MCF 10A (cell line): ENCODE measurements around the gene PROM2. TPM values are rescaled to one million over a fixed set of nuclear protein-coding genes. Genes with fewer than 3 reads are reported as not detected.
"Not testable (repeated sequence)": the region's sequence is repeated elsewhere in the genome, so short reads cannot be mapped to it uniquely, and the experiment has no call there.

Experiments used
- BruUV-seq: library from RNA; stranded (reverse); fragments of 400-500 nt; replicated peaks from 2 replicates; lab custom pipeline; 2021; lab: Mats Ljungman, UMichigan
- CTCF ChIA-PET: fragments of 300-600 bp; sonication (Branson Sonifier 250); formaldehyde crosslinking; extraction: SDS; loops from one replicate; lab custom pipeline; 2021; ENCODE audit warnings: antibody characterized with exemption, inconsistent platforms; lab: Yijun Ruan, JAX
- POLR2A ChIA-PET: fragments of 300-600, 350-650 bp; sonication (Branson Sonifier 250); formaldehyde crosslinking; extraction: SDS; loops from one replicate; lab custom pipeline; 2020; ENCODE audit warnings: antibody characterized with exemption, inconsistent platforms; lab: Yijun Ruan, JAX
- DNase-seq: peaks from one replicate; pipeline ENCODE4 v3.0.0-alpha.2; 2018; ENCODE audit not compliant: unreplicated experiment
- H3K27ac Mint-ChIP-seq: one replicate; pipeline ENCODE4 v1.8.0; 2022; ENCODE audit warnings: mild to moderate bottlenecking, low read depth, mixed read lengths; ENCODE audit not compliant: unreplicated experiment
- H3K27me3 Mint-ChIP-seq: one replicate; pipeline ENCODE4 v1.8.0; 2022; ENCODE audit warnings: mixed read lengths; ENCODE audit not compliant: insufficient read depth, unreplicated experiment
- H3K36me3 Mint-ChIP-seq: one replicate; pipeline ENCODE4 v1.8.0; 2022; ENCODE audit warnings: mild to moderate bottlenecking, moderate library complexity, mixed read lengths; ENCODE audit not compliant: insufficient read depth, unreplicated experiment
- H3K4me1 Mint-ChIP-seq: one replicate; pipeline ENCODE4 v1.8.0; 2022; ENCODE audit warnings: mixed read lengths; ENCODE audit not compliant: insufficient read depth, unreplicated experiment
- H3K4me3 Mint-ChIP-seq: one replicate; pipeline ENCODE4 v1.8.0; 2022; ENCODE audit warnings: mild to moderate bottlenecking, moderate library complexity, mixed read lengths; ENCODE audit not compliant: unreplicated experiment
- H3K9me3 Mint-ChIP-seq: one replicate; pipeline ENCODE4 v1.8.0; 2022; ENCODE audit warnings: mixed read lengths; ENCODE audit not compliant: unreplicated experiment
- intact Hi-C: fragments of 100-400 bp; cut with micrococcal nuclease; formaldehyde crosslinking; loops from 2 replicates; pipeline ENCODE4 v1.14.1; 2022
- total RNA-seq: library from RNA; stranded (reverse); gene quantifications from 2 replicates; pipeline ENCODE4 v1.2.3, GENCODE V29; 2022
- TF ChIP-seq, protein P1 (sequence below): fragments of 200-600 bp; IDR thresholded peaks from one replicate; pipeline ENCODE4 v1.8.0; 2022; ENCODE audit warnings: antibody characterized with exemption, mild to moderate bottlenecking; ENCODE audit not compliant: unreplicated experiment

The PROM2 gene
- total RNA-seq, 1 experiment from 2014 or later: 2.6 TPM

DNA sequence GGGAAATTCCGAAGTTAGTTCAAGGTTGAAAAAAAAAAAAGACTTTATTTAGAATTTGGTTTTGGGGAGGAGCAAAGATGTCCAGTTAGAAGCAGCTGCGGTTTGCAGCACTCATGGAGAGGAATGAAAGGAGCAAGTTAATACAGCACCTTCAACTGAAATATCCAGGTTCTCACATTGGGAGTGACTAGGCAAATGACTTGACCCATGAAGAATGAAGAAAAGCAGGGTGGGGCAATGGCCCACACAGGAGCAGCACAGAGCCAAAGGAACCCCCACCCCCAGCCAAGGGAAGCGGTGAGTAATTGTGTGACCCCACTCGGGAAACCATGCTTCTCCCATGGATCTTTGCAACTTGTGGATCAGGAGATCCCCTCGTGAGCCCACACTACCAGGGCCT lies 34.2 kb upstream of the PROM2 start:
- POLR2A ChIA-PET: interaction anchor here (1.4 kb wide), 1 partner anchor 10 kb away, joined by 4 read pairs; no protein-coding TSS in a partner anchor
- Mint-ChIP-seq H3K9me3 (peaks cover 8% of the 10 kb centered on the region), H3K4me1 (peaks cover 7% of the 10 kb centered on the region), H3K4me3 (peak overlapping the region; percentile 12), H3K27me3 (no peaks in the 10 kb centered on the region), H3K36me3 (no peaks in the 10 kb centered on the region), H3K27ac (peak overlapping the region; percentile 86)
- CTCF ChIA-PET: interaction anchor here (0.5 to 13.3 kb wide), 5 partner anchors 8 to 71 kb away, joined by 3 to 323 read pairs (median 13); no protein-coding TSS in a partner anchor
- peak; percentile 23 for DNase-seq
- intact Hi-C loops: no loop called here
- no TSS peak for BruUV-seq
- TF ChIP-seq, protein P1, sequence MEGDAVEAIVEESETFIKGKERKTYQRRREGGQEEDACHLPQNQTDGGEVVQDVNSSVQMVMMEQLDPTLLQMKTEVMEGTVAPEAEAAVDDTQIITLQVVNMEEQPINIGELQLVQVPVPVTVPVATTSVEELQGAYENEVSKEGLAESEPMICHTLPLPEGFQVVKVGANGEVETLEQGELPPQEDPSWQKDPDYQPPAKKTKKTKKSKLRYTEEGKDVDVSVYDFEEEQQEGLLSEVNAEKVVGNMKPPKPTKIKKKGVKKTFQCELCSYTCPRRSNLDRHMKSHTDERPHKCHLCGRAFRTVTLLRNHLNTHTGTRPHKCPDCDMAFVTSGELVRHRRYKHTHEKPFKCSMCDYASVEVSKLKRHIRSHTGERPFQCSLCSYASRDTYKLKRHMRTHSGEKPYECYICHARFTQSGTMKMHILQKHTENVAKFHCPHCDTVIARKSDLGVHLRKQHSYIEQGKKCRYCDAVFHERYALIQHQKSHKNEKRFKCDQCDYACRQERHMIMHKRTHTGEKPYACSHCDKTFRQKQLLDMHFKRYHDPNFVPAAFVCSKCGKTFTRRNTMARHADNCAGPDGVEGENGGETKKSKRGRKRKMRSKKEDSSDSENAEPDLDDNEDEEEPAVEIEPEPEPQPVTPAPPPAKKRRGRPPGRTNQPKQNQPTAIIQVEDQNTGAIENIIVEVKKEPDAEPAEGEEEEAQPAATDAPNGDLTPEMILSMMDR: no peak

DNA sequence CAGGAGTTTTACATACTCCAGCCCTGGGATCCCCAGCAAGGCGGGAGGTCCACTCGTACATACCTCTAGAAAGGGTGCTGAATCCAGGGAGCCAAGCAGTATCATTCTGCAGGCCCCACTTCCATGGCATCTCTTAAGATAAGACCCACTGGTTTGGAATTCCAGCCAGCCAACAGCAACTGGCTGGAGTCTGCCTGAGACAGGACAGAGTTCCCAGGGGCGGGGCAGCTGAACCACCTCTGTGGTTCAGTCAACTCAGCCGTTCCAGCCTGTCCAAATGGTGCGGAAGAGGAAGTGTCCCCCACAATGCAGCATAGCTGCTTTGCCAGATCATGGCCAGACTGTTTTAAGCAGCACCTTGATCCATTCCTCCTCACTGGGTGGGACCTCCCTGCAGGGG lies 33.7 kb upstream of the PROM2 start:
- H3K27ac Mint-ChIP-seq: peak overlapping the region; percentile 86
- CTCF ChIA-PET: interaction anchor here (0.5 to 13.3 kb wide), 3 partner anchors 8 to 70 kb away, joined by 3 to 323 read pairs (median 44); no protein-coding TSS in a partner anchor
- H3K36me3 Mint-ChIP-seq: no peaks in the 10 kb centered on the region
- DNase-seq: no peak
- H3K4me1 Mint-ChIP-seq: peaks cover 6% of the 10 kb centered on the region
- no peaks in the 10 kb centered on the region for H3K27me3 Mint-ChIP-seq
- intact Hi-C loops: no loop called here
- H3K4me3 Mint-ChIP-seq: no peak overlapping the region
- H3K9me3 Mint-ChIP-seq: peaks cover 8% of the 10 kb centered on the region
- TF ChIP-seq, protein P1: no peak
- no TSS peak for BruUV-seq
- POLR2A ChIA-PET: interaction anchor here (1.4 kb wide), 1 partner anchor 9 kb away, joined by 4 read pairs; no protein-coding TSS in a partner anchor

DNA sequence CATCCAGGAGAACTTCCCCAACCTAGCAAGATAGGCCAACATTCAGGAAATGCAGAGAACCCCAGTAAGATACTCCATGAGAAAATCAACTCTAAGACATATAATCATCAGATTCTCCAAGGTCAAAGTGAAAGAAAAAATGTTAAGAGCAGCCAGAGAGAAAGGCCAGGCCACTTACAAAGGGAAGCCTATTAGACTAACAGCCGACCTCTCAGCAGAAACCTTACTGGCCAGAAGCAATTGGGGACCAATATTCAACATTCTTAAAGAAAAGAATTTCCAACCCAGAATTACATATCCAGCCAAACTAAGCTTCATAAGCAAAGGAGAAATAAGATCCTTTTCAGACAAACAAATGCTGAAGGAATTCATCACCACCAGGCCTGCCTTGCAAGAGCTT lies 32.2 kb upstream of the PROM2 start:
- H3K36me3 Mint-ChIP-seq, H3K4me3 Mint-ChIP-seq, H3K4me1 Mint-ChIP-seq, DNase-seq, intact Hi-C loops, H3K27ac Mint-ChIP-seq, H3K27me3 Mint-ChIP-seq, BruUV-seq, H3K9me3 Mint-ChIP-seq: not testable (repeated sequence)
- POLR2A ChIA-PET: interaction anchor here (1.1 kb wide), 1 partner anchor 74 kb away, joined by 3 read pairs; no protein-coding TSS in a partner anchor
- CTCF ChIA-PET: interaction anchor here (0.8 to 13.3 kb wide), 4 partner anchors 10 to 85 kb away, joined by 3 to 323 read pairs (median 24); no protein-coding TSS in a partner anchor

DNA sequence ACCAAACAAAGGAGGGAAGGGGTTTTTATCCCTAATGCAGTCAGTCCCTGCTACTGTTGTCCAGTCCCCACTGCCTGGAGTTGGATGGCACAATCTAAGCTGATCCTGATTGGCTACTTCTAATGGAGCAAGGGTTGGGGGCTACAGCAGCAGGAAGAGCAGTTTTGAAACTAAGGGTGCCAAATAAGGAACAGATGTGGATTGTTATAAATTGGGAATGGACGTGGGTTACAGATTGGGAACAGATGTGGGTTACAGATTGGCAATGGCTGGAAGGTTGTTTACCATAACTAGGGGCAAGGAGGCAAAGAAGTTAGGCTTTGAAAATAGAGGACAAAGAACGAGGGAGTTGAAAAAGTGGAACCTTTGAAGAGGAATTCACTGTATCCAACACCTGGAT lies 16.0 kb upstream of the PROM2 start:
- H3K27ac Mint-ChIP-seq: peak overlapping the region; percentile 53
- H3K4me3 Mint-ChIP-seq: no peak overlapping the region
- H3K27me3 Mint-ChIP-seq: no peaks in the 10 kb centered on the region
- no TSS peak for BruUV-seq
- H3K4me1 Mint-ChIP-seq: peaks cover 27% of the 10 kb centered on the region
- peaks cover 16% of the 10 kb centered on the region for H3K36me3 Mint-ChIP-seq
- intact Hi-C loops: no loop called here
- TF ChIP-seq, protein P1: no peak
- DNase-seq: no peak
- ChIA-PET POLR2A (interaction anchor here (0.7 kb wide), 1 partner anchor 13 kb away, joined by 3 read pairs; no protein-coding TSS in a partner anchor), CTCF (interaction anchor here (2.6 kb wide), 1 partner anchor 87 kb away, joined by 10 read pairs; no protein-coding TSS in a partner anchor)
- H3K9me3 Mint-ChIP-seq: no peaks in the 10 kb centered on the region
